Ovary (tissue), 9 donors: ENCODE results near the gene NEBL. TPM values are rescaled to one million over a fixed set of nuclear protein-coding genes. Genes with fewer than 3 reads are reported as not detected.

Experiments used
- DNase-seq, 5 donors: peaks; one replicate each; pipeline ENCODE4 v3.0.0-alpha.2; 2019 to 2020
- H3K27ac ChIP-seq, 2 donors: fragments of 200-600 bp; one replicate each; pipeline versions ENCODE4 v1.5.1 to v1.8.0; 2019 to 2022
- H3K27me3 ChIP-seq: fragments of 200-600 bp; one replicate; pipeline ENCODE4 v1.8.0; 2022
- H3K36me3 ChIP-seq: fragments of 200-600 bp; sonication (generic); one replicate; pipeline ENCODE4 v1.5.1; 2019
- H3K4me1 ChIP-seq: one replicate; pipeline ENCODE4 v1.8.1; 2013; ENCODE audit warnings: mild to moderate bottlenecking, moderate library complexity; ENCODE audit not compliant: insufficient read depth
- H3K4me3 ChIP-seq: fragments of 200-600 bp; sonication (generic); one replicate; pipeline ENCODE4 v1.5.1; 2017
- H3K9me3 ChIP-seq, 2 donors: fragments of 200-600 bp in 1 of 2; sonication (generic) in 1 of 2; one replicate each; pipeline versions ENCODE4 v1.5.1 to v1.8.1; 2013 to 2019; ENCODE audit warnings: mild to moderate bottlenecking in 1 of 2, moderate library complexity in 1 of 2
- CTCF ChIP-seq, 3 donors: fragments of 450-650 bp in 2 of 3; fragments of 200-600 bp in 1 of 3; IDR thresholded peaks; one replicate each; pipeline versions ENCODE4 v1.5.1 to v1.8.0; 2016 to 2022; ENCODE audit warnings: antibody characterized with exemption in 3 of 3, mild to moderate bottlenecking in 1 of 3
- EP300 ChIP-seq: sonication (generic); formaldehyde crosslinking; IDR thresholded peaks from one replicate; pipeline ENCODE4 v1.6.1; 2017; ENCODE audit warnings: antibody characterized with exemption
- POLR2A ChIP-seq: fragments of 450-650 bp; IDR thresholded peaks from one replicate; pipeline ENCODE4 v1.6.1; 2017; ENCODE audit warnings: antibody characterized with exemption, mild to moderate bottlenecking, moderate library complexity
- WGBS, 3 donors: extraction: QIAGEN DNeasy Blood & Tissue Kit in 1 of 3; methylation state at CpG; one replicate each; pipeline versions ENCODE4 v1.1.5 to v1.1.7; 2013 to 2017; 5-methylcytosine and 5-hydroxymethylcytosine counted together
- intact Hi-C, 4 donors: fragments of 100-400 bp; cut with DNase I; formaldehyde crosslinking; loops; one replicate each; pipeline versions ENCODE4 v1.11.0 to v1.15.1; 2022 to 2023
- polyA plus RNA-seq, 2 donors: library from polyadenylated mRNA; stranded (reverse); fragments of 200-250 nt in 1 of 2; fragments of 350-450 nt in 1 of 2; fragmentation: Illumina TruSeq in 1 of 2; extraction: RNeasy Lipid Tissue Mini Kit (QIAGEN cat#74804) in 1 of 2; gene quantifications; one replicate each; pipeline ENCODE4 v1.2.3, GENCODE V29; 2013 to 2014
- total RNA-seq, 7 donors: library from RNA; depleted of rRNA in 2 of 7; stranded (reverse); fragments of >200 nt in 2 of 7; fragmentation: NEBNext Ultra II Directional in 3 of 7; extraction: Animal tissue kit (Norgen Biotek cat#: 25700) in 3 of 7; gene quantifications; one replicate each; pipeline versions ENCODE4 v1.1.0 to v1.2.4, GENCODE V29; 2016 to 2023
- donor health status: DM: no; HTN: no; CAD: no; lungs with moderate emphysema.
- donor health status: DM: no; HTN: no; CAD: no.
- donor health status: Bipolar disorder and iron deficiency.
- donor health status: DM: yes; HTN: yes; CAD: no.
- donor health status: DM: no; HTN: no; CAD: no.
- donor health status: DM: yes; HTN: yes; CAD: no.

The NEBL gene
- total and polyA plus RNA-seq, 9 donors: 0.83 to 17.9 (median 3.1) TPM

DNA sequence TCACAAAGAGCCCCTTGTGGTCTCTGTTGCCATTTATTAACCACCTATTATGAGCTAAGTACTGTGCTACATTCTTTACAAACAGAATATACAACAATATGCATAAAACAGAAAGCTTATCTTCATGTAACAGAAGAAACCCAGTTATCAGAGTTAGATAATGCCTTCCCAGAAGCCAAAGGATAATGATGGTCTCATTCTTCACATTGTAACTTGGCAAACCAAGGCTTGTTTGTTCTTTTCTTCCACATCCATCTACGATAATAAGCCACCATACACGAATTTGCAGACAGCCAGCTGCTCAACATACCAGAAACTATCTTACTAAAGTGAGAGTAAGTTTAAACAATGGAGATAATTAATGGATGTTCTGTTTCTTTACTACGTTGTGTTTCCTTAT lies 127.6 kb downstream of the NEBL start:
- intact Hi-C loops: no loop called here
- no peak overlapping the region for H3K27ac ChIP-seq
- no peaks in the 10 kb centered on the region for H3K4me1 ChIP-seq
- H3K36me3 ChIP-seq: no peaks in the 10 kb centered on the region
- H3K27me3 ChIP-seq: no peaks in the 10 kb centered on the region
- WGBS, 3 donors: 1 to 14% (median 5%) methylated on average over 3 of the region's 3 CpGs
- no peak overlapping the region for H3K4me3 ChIP-seq
- no peak for DNase-seq
- H3K9me3 ChIP-seq: no peaks in the 10 kb centered on the region
- no peak for TF ChIP-seq EP300
- no peak for TF ChIP-seq POLR2A

DNA sequence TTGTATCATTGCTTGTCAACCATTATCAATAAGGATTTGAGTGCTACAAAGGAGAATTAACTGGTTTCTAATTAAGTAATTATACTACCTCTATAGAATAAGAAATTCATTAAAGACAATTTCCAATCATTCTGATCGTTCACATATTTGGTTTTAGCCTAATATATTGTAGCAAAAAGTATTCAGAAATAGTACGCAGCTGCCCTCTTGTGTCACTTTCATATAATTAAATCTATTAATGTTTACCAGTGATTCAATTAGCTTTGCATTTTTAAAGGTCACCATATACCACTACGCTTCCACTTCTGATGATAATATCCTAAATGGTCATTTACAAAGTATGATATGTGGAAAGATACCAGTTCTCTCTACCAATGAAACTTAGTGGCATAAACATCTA lies 128.3 kb downstream of the NEBL start:
- intact Hi-C loops: no loop called here
- H3K9me3 ChIP-seq: no peaks in the 10 kb centered on the region
- WGBS, 3 donors: 10 to 17% (median 11%) methylated on average over 3 of the region's 3 CpGs
- TF ChIP-seq CTCF (IDR thresholded peaks at IDR 0.05): no peak
- no peak for TF ChIP-seq POLR2A
- no peak for TF ChIP-seq EP300
- H3K4me1 ChIP-seq: no peaks in the 10 kb centered on the region
- no peak for DNase-seq
- H3K4me3 ChIP-seq: no peak overlapping the region
- no peaks in the 10 kb centered on the region for H3K36me3 ChIP-seq
- H3K27me3 ChIP-seq: no peaks in the 10 kb centered on the region
- no peak overlapping the region for H3K27ac ChIP-seq

GRCh38 chr10:20767028-20767427 lies 130.1 kb downstream of the NEBL start:
- no peaks in the 10 kb centered on the region for H3K36me3 ChIP-seq
- H3K27ac ChIP-seq: no peak overlapping the region
- H3K4me3 ChIP-seq: no peak overlapping the region
- H3K9me3 ChIP-seq: no peaks in the 10 kb centered on the region
- no peaks in the 10 kb centered on the region for H3K27me3 ChIP-seq
- no peak for TF ChIP-seq POLR2A
- TF ChIP-seq CTCF (IDR thresholded peaks at IDR 0.05): no peak
- TF ChIP-seq EP300: no peak
- DNase-seq: no peak
- H3K4me1 ChIP-seq: no peaks in the 10 kb centered on the region
- intact Hi-C loops: no loop called here
- 16 to 26% (median 17%) methylated on average over 2 of the region's 2 CpGs for WGBS, 3 donors

GRCh38 chr10:20765066-20765465 lies 132.0 kb downstream of the NEBL start:
- no peaks in the 10 kb centered on the region for H3K36me3 ChIP-seq
- intact Hi-C loops: no loop called here
- H3K4me1 ChIP-seq: no peaks in the 10 kb centered on the region
- no peak for DNase-seq
- H3K27ac ChIP-seq: no peak overlapping the region
- TF ChIP-seq EP300 (no peak), CTCF (IDR thresholded peaks at IDR 0.05) (no peak), POLR2A (no peak)
- no peaks in the 10 kb centered on the region for H3K9me3 ChIP-seq
- no peaks in the 10 kb centered on the region for H3K27me3 ChIP-seq
- 93 to 100% (median 97%) methylated on average over 1 of the region's 1 CpG for WGBS, 3 donors
- no peak overlapping the region for H3K4me3 ChIP-seq

DNA sequence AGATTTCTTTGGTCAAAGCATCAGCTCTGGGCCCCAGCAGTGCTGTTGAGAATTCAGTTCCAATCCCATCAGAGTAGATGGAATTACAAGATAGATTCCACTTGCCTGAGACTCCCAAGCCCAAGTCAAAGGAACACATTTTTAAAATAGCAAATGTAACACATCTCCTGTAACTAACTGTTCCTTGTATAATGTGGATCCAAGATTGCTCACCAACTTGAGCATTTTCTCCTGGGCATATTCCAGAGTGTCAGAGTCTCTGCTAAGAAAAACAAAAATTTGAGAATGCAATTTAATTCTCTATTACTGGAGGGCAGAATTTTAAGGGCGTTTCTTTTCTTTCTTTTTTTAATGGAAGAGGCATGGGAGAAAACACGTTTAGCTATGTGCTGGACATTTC lies 136.7 kb downstream of the NEBL start:
- H3K36me3 ChIP-seq: no peaks in the 10 kb centered on the region
- no peaks in the 10 kb centered on the region for H3K9me3 ChIP-seq
- no peak overlapping the region for H3K4me3 ChIP-seq
- H3K4me1 ChIP-seq: no peaks in the 10 kb centered on the region
- H3K27me3 ChIP-seq: no peaks in the 10 kb centered on the region
- H3K27ac ChIP-seq: no peak overlapping the region
- TF ChIP-seq EP300: no peak
- no peak for TF ChIP-seq CTCF (IDR thresholded peaks at IDR 0.05)
- no peak for TF ChIP-seq POLR2A
- no peak for DNase-seq
- intact Hi-C loops: no loop called here
- WGBS, 3 donors: 51 to 65% (median 51%) methylated on average over 2 of the region's 2 CpGs
